SIG-M5 treated with dmso at 0.1 percent for 504 hours (cell line): ENCODE measurements around the gene MAST2.
"Not testable (repeated sequence)": the region's sequence is repeated elsewhere in the genome, so short reads cannot be mapped to it uniquely, and the experiment has no call there.

Experiments
- DNase-seq: peaks from one replicate; lab custom pipeline; 2025; ENCODE audit not compliant: unreplicated experiment; lab: John Stamatoyannopoulos, UW

MAST2 gene

GRCh38 chr1:45930258-45931150 is 127.1 kb downstream of the MAST2 start:
- no peak for DNase-seq

DNA sequence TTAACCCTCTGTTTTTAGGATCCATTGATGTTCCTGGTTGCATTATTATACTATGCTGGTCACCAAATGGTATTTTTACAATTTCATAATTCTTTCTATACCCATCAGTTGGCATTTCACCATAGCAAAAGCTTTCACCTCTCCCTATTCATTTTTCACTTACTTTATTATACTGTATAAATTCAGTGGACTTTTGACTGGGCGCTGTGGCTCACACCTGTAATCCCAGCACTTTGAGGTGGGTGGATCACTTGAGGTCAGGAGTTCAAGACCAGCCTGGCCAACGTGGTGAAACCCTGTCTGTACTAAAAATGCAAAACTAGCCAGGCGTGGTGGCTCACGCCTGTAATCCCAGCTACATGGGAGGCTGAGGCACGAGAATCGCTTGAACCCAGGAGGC is 128.8 kb downstream of the MAST2 start:
- DNase-seq: not testable (repeated sequence)

- no peak for DNase-seq
Measured at GRCh38 chr1:45934947-45935346, 131.5 kb downstream of the MAST2 start.

GRCh38 chr1:45938029-45938428 is 134.6 kb downstream of the MAST2 start:
- DNase-seq: no peak

DNA sequence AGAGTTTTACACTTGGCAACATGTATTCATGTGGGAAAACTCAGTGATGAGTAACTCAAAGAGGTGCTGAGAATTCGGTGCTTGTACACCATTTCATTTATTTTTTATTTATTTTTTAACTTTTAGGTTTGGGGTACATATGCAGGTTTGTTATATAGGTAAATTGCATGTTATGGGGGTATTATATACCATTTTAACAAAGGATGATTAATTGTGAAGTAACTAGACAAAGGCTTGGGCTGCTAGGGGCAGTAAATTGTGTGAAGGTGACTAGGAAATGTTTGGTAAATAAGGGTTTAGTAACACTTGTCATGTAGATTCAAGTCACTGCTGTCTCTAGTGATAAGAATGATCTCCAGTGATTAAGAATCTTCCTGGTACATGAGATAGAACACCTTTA is 139.0 kb downstream of the MAST2 start:
- no peak for DNase-seq

DNA sequence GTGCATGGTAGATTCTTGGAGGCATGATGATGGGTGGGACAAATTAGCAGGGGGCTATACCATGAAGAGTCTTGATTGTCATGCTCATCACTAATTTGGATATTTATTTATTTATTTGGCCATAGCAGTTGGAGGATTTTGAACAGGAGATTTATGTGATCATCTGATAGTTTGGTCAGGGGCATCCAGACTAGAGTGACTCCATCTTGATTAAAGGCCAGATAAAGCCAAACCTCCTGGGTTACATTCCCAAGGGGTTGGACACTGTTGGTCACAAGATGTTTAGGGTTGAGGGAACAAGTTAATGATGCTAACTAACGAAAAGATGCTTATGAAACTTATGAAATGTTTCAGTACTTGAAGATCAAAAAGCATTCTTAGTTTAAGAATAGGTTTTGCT is 139.8 kb downstream of the MAST2 start:
- DNase-seq: no peak

DNA sequence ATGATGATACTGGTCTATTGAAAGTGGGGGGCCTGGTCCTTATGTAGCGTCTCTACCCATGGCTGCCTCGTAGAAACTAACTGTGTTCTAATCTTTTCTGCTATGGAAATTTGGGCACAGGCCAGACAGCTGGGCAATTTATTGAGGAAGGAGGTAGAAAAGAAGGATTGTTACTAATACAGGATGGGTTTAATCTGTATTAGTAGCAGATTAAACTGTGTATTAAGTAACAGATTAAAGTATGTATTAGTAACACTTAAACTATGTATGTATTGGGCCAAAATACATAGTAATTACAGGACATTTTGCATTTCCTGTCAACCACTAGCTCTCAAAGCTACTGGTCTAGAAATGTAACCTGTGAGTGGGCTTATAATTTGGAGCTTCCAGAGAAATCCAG is 142.0 kb downstream of the MAST2 start:
- no peak for DNase-seq

- DNase-seq: not testable (repeated sequence)
Measured at GRCh38 chr1:45949462-45949861, 146.1 kb downstream of the MAST2 start.

GRCh38 chr1:45952072-45952471 is 148.7 kb downstream of the MAST2 start:
- no peak for DNase-seq

DNA sequence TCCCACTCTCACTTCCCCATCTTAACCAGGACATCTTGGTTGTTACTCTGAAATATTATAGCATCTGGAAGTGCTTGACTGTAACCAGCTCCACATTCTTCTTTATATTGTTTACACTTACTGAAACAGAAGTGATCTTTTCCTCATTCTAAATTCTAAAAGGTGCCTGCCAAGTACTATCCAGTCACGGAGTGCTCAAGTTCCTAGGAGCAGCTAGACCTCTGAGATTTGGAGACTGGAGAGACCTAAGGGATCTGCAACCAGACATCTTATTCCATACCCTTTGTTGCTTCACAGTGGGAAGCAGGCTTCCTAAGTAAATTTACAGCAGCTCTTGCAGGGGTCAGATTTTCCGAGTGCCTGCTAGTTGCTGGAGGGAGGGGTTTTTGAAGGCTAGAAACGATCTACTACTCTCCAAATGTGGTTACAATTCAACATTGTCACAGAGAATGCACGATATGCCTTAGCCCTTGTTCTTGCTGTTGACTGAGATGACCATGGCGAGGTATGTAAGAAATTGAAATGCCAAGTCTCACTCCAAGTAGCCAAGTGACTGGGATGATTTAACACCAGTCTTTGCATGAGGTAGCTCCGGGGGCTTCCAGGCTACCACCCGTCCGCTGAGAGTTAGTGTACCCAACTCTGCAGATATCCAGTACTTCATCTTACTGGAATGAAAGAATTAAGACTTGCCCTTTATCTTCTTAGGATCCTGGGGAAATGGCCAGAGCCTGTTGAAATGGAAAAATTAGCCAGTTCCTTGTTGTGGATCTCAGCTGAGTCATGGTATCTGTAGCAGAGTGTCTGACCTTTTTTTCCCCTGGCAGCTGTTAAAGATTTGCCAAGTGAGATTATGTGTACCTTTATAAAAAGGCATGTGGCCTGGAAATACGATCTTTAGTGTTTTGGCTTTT is 150.8 kb downstream of the MAST2 start:
- DNase-seq: no peak

DNA sequence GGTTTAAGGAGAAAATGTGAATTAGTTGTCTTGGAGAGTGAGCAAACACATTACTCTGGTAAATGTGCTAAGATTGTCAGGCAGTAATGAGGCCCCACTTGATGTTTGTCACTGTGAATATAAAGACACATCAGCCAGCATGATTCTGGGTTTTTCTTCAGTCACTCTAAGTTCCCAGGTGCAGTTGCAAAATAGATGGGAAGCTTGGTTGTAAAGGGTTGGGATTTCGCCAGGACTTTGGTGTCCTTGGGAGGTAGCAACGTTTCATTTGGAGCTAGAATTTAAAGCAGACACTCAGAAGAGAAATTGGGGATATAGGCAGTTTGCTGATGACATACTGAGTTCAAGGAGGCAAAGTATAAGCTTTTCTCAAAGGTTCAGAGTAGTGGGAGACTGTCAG is 154.3 kb downstream of the MAST2 start:
- DNase-seq: no peak

DNA sequence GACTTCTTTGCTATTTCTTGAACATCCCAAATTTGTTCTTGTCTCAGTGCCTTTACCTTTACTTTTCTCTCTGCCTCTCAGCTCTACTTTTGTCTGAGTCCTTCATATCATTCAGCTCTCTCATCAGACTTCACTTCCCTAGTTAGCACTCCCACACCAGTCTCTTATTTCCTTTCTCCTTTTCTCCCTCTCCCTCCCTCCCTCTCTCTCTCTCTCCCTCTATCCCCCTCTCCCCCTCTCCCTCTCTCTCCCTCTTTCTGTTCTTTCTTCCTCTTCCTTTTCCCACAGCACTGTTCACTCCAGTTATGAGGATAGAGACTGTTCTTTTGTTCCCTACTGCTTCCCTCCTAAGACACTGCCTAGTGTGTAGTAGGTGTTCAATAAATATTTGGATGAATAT is 154.9 kb downstream of the MAST2 start:
- DNase-seq: no peak

- DNase-seq: no peak
Measured at GRCh38 chr1:45960930-45961715, 157.7 kb downstream of the MAST2 start.

DNA sequence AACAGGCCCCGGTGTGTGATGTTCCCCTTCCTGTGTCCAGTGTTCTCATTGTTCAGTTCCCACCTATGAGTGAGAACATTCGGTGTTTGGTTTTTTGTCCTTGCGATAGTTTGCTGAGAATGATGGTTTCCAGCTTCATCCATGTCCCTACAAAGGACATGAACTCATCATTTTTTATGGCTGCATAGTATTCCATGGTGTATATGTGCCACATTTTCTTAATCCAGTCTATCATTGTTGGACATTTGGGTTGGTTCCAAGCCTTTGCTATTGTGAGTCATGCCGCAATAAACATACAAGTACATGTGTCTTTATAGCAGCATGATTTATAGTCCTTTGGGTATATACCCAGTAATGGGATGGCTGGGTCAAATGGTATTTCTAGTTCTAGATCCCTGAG is 158.5 kb downstream of the MAST2 start:
- DNase-seq: not testable (repeated sequence)

- no peak for DNase-seq
Measured at GRCh38 chr1:45968941-45969666, 165.7 kb downstream of the MAST2 start.

- DNase-seq: no peak
Measured at GRCh38 chr1:45969866-45970265, 166.5 kb downstream of the MAST2 start.

- no peak for DNase-seq
Measured at GRCh38 chr1:45971335-45971734, 167.9 kb downstream of the MAST2 start.

DNA sequence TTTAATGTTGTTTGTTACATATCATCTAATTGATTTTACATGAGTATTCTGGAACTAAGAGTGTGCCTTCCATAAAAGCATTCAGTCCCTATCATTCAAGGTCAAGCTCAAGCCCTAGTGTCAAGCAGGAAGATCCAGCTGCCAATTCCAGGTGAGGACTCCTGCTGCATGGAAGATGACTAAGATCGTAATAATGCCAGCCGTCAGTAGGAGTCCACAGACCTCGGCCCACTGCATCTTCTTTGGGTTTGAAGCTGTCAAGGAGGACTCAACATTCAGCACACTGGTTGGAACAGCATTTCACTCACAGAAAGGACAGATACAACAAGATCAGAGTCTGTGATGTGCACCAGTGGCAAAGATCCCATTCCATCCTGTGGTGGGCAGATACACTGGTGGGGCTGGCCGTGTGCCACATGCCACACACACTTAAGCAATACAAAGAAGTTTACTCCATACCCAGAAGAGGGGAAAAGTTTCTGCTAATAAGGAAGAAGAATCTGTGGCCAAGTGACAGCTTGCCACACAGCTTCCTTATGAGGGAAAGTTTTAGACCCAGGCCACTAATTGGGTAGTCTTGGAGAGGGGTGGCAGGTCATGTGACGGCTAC is 168.6 kb downstream of the MAST2 start:
- DNase-seq: no peak

DNA sequence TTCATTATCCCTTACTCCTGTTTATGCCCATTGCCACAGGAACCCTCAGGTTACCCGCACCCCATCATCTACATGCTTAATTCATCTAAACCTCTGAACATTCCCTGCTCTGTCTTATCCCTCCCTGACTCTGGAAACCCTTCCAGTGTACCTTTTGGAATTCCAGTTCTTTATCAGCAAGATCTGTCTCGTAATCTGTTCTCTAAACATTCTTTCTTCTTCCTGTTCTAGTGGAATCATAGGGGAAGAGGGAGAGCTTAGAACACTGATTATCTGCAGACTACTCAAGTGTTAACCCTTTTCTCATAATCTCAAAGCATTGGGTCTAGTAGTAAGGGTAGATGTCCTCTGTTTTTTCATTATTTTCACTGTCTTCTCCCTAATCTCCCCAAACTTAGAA is 169.2 kb downstream of the MAST2 start:
- no peak for DNase-seq

GRCh38 chr1:45973121-45973520 is 169.7 kb downstream of the MAST2 start:
- DNase-seq: no peak
